ENCODE measurements around the gene CREBL2.

DNA sequence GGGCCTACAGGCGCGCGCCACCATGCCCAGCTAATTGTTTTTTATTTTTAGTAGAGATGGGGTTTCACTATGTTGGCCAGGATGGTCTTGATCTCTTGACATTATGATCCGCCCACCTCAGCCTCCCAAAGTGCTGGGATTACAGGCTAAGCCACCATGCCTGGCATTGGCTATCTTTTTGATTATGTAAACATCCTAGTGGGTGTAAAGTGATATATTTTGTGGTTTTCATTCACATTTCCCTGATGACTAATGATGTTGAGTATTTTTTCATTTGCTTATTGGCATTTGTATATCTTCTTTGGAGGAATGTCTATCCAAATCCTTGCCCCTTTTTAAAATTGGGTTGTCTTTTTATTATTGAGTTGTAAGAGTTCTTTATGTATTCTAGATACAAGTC lies 16.3 kb downstream of the CREBL2 start:
- TF ChIP-seq, protein P1, sequence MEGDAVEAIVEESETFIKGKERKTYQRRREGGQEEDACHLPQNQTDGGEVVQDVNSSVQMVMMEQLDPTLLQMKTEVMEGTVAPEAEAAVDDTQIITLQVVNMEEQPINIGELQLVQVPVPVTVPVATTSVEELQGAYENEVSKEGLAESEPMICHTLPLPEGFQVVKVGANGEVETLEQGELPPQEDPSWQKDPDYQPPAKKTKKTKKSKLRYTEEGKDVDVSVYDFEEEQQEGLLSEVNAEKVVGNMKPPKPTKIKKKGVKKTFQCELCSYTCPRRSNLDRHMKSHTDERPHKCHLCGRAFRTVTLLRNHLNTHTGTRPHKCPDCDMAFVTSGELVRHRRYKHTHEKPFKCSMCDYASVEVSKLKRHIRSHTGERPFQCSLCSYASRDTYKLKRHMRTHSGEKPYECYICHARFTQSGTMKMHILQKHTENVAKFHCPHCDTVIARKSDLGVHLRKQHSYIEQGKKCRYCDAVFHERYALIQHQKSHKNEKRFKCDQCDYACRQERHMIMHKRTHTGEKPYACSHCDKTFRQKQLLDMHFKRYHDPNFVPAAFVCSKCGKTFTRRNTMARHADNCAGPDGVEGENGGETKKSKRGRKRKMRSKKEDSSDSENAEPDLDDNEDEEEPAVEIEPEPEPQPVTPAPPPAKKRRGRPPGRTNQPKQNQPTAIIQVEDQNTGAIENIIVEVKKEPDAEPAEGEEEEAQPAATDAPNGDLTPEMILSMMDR (IDR thresholded peaks at IDR 0.05 in 8 of 11, conservative IDR thresholded peaks at IDR 0.05 in 3 of 11), result no peak
- TF ChIP-seq POLR2A (IDR thresholded peaks at IDR 0.05), result no peak

Measured in spleen (tissue), 7 donors.